Mucosa of descending colon (tissue), 3 donors: Measurements from ENCODE around the gene FGFR2. TPM values are rescaled to one million over a fixed set of nuclear protein-coding genes. Genes with fewer than 3 reads are reported as not detected.

Experiments used
- ATAC-seq: fragments of 200-7000 bp; cut with Tn5 transposase; one replicate; pipeline ENCODE4 v1.9.1; 2020; ENCODE audit warnings: mild to moderate bottlenecking, moderate library complexity
- DNase-seq, 3 donors: peaks; one replicate each; pipeline ENCODE4 v3.0.0-alpha.2; 2020
- H3K36me3 ChIP-seq: fragments of 200-600 bp; one replicate; pipeline ENCODE4 v1.8.0; 2021; ENCODE audit warnings: low read depth, mild to moderate bottlenecking
- H3K4me1 ChIP-seq: fragments of 200-600 bp; one replicate; pipeline ENCODE4 v1.8.0; 2021; ENCODE audit warnings: low read depth, mild to moderate bottlenecking
- H3K4me3 ChIP-seq: fragments of 200-600 bp; one replicate; pipeline ENCODE4 v1.8.0; 2021; ENCODE audit warnings: mild to moderate bottlenecking
- H3K9me3 ChIP-seq: fragments of 200-600 bp; one replicate; pipeline ENCODE4 v1.8.0; 2021; ENCODE audit warnings: mild to moderate bottlenecking
- CTCF ChIP-seq: fragments of 200-600 bp; IDR thresholded peaks from one replicate; pipeline ENCODE4 v1.8.0; 2022; ENCODE audit warnings: antibody characterized with exemption, mild to moderate bottlenecking
- intact Hi-C, 2 donors: fragments of 100-400 bp; cut with DNase I in 1 of 2; cut with micrococcal nuclease in 1 of 2; formaldehyde crosslinking; loops; one replicate each; pipeline versions ENCODE4 v1.11.0 to v1.11.1; 2022; cut with DNase I, micrococcal nuclease
- total RNA-seq, 3 donors: library from RNA; stranded (reverse); fragmentation: NEBNext Ultra II Directional in 2 of 3; extraction: Animal tissue kit (Norgen Biotek cat#: 25700) in 2 of 3; gene quantifications; one replicate each; pipeline versions ENCODE4 v1.2.1 to v1.2.4, GENCODE V29; 2021 to 2023
- donor health status: DM: no; HTN: no; CAD: no; lungs with moderate emphysema.
- donor health status: DM: no; HTN: no; CAD: no.
- donor health status: DM: no; HTN: yes; CAD: no.

The FGFR2 gene
- total RNA-seq, 3 donors from 2014 or later: 64.3 to 138 (median 77.5) TPM

GRCh38 chr10:121519411-121519810 is 78.8 kb downstream of the FGFR2 start:
- ATAC-seq (no peak), DNase-seq (no peak)
- Histone ChIP-seq H3K36me3 (no peaks in the 10 kb centered on the region), H3K4me1 (peaks cover 10% of the 10 kb centered on the region), H3K4me3 (no peak overlapping the region), H3K9me3 (no peaks in the 10 kb centered on the region)
- TF ChIP-seq CTCF: no peak
- intact Hi-C loops: no loop called here

- Histone ChIP-seq H3K4me3 (no peak overlapping the region), H3K36me3 (no peaks in the 10 kb centered on the region), H3K9me3 (no peaks in the 10 kb centered on the region), H3K4me1 (peaks cover 1% of the 10 kb centered on the region)
- no peak for DNase-seq
- no peak for ATAC-seq
- intact Hi-C loops: no loop called here
- no peak for TF ChIP-seq CTCF
These were observed 79.9 kb downstream of the FGFR2 start for GRCh38 chr10:121518333-121518732.

GRCh38 chr10:121516093-121516865 is 82.0 kb downstream of the FGFR2 start:
- intact Hi-C loops: loop anchor here in 1 of 2 donors (2.0 kb wide), 1 partner anchor 47 kb away; no protein-coding TSS in a partner anchor
- Histone ChIP-seq H3K36me3 (no peaks in the 10 kb centered on the region), H3K4me3 (no peak overlapping the region), H3K9me3 (no peaks in the 10 kb centered on the region), H3K4me1 (no peaks in the 10 kb centered on the region)
- TF ChIP-seq CTCF: no peak
- DNase-seq (no peak), ATAC-seq (no peak)

- no peaks in the 10 kb centered on the region for H3K9me3 ChIP-seq
- no peaks in the 10 kb centered on the region for H3K36me3 ChIP-seq
- H3K4me1 ChIP-seq: no peaks in the 10 kb centered on the region
- no peak overlapping the region for H3K4me3 ChIP-seq
- intact Hi-C loops: no loop called here
- no peak for TF ChIP-seq CTCF
- no peak for ATAC-seq
- no peak for DNase-seq
These were observed 83.9 kb downstream of the FGFR2 start for GRCh38 chr10:121514141-121514865.

GRCh38 chr10:121511943-121512342 is 86.3 kb downstream of the FGFR2 start:
- intact Hi-C loops: no loop called here
- DNase-seq (no peak), ATAC-seq (no peak)
- H3K4me3 ChIP-seq: no peak overlapping the region
- no peaks in the 10 kb centered on the region for H3K9me3 ChIP-seq
- no peaks in the 10 kb centered on the region for H3K4me1 ChIP-seq
- TF ChIP-seq CTCF: no peak
- no peaks in the 10 kb centered on the region for H3K36me3 ChIP-seq
